Measurements from ENCODE around the gene MDFI.

The MDFI gene

GRCh38 chr6:41593406-41593805, 44.9 kb upstream of the MDFI start:
- TF ChIP-seq, protein P1, sequence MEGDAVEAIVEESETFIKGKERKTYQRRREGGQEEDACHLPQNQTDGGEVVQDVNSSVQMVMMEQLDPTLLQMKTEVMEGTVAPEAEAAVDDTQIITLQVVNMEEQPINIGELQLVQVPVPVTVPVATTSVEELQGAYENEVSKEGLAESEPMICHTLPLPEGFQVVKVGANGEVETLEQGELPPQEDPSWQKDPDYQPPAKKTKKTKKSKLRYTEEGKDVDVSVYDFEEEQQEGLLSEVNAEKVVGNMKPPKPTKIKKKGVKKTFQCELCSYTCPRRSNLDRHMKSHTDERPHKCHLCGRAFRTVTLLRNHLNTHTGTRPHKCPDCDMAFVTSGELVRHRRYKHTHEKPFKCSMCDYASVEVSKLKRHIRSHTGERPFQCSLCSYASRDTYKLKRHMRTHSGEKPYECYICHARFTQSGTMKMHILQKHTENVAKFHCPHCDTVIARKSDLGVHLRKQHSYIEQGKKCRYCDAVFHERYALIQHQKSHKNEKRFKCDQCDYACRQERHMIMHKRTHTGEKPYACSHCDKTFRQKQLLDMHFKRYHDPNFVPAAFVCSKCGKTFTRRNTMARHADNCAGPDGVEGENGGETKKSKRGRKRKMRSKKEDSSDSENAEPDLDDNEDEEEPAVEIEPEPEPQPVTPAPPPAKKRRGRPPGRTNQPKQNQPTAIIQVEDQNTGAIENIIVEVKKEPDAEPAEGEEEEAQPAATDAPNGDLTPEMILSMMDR (IDR thresholded peaks at IDR 0.05; ENCODE audit: control insufficient read depth, insufficient read depth, low read depth, low read length, missing control alignments): no peak
- no peak for DNase-seq (ENCODE audit: low read depth)
- H3K4me3 ChIP-seq (ENCODE audit: control insufficient read depth, low read depth, low read length): no peak overlapping the region

DNA sequence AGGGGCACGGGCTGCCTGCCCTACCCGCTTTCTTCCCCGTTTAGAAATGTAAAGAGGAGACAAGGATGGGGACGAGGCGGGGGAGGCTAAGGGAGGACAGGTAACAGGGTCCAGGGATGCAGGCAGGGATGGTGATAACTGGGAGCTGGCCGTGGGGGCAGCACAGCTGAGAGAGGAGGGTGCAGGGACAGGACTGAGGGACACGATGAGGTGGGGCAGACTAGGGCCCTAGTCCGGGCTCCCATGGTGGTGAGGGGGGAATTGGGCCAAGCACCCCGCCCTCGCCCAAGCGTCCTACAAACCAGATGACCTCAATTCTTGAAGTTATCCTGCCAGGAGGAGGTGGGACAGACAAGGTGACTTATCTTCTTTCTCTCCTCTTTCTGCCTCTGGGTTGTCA, 44.4 kb upstream of the MDFI start:
- no peak for DNase-seq (ENCODE audit: low read depth)
- no peak overlapping the region for H3K4me3 ChIP-seq (ENCODE audit: control insufficient read depth, low read depth, low read length)
- TF ChIP-seq, protein P1 (IDR thresholded peaks at IDR 0.05; ENCODE audit: control insufficient read depth, insufficient read depth, low read depth, low read length, missing control alignments): no peak

- peak; percentile 84 for DNase-seq (ENCODE audit: low read depth)
- TF ChIP-seq, protein P1 (IDR thresholded peaks at IDR 0.05; ENCODE audit: control insufficient read depth, insufficient read depth, low read depth, low read length, missing control alignments): no peak
- no peak overlapping the region for H3K4me3 ChIP-seq (ENCODE audit: control insufficient read depth, low read depth, low read length)
Measured at GRCh38 chr6:41594326-41594725, 43.9 kb upstream of the MDFI start.

DNA sequence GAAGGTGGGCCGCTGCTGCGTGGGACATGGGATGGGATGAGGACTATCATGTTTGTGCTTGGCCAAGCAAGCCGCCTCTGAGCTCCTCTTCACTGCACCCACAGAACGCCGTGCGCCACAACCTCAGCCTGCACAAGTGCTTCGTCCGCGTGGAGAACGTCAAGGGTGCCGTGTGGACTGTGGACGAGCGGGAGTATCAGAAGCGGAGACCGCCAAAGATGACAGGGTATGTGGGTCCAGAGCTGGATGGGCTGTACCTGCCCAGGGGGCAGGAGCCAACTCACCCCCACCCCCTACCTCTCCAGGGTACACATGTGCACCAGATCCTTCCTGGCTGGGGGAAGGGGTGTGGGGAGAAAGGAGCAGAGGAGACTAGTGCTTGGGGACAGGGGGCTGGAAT, 43.5 kb upstream of the MDFI start:
- H3K4me3 ChIP-seq (ENCODE audit: control insufficient read depth, low read depth, low read length): no peak overlapping the region
- no peak for DNase-seq (ENCODE audit: low read depth)

GRCh38 chr6:41595166-41595565, 43.1 kb upstream of the MDFI start:
- DNase-seq (ENCODE audit: low read depth): no peak
- no peak overlapping the region for H3K4me3 ChIP-seq (ENCODE audit: control insufficient read depth, low read depth, low read length)
- TF ChIP-seq, protein P1 (IDR thresholded peaks at IDR 0.05; ENCODE audit: control insufficient read depth, insufficient read depth, low read depth, low read length, missing control alignments): no peak

More for the DNA sequence above, 43.5 kb upstream of the MDFI start:
- TF ChIP-seq, protein P1 (IDR thresholded peaks at IDR 0.05; ENCODE audit: control insufficient read depth, insufficient read depth, low read depth, low read length, missing control alignments): no peak

GRCh38 chr6:41596096-41596685, 42.1 kb upstream of the MDFI start:
- DNase-seq (ENCODE audit: low read depth): no peak
- TF ChIP-seq, protein P1 (IDR thresholded peaks at IDR 0.05; ENCODE audit: control insufficient read depth, insufficient read depth, low read depth, low read length, missing control alignments): no peak
- H3K4me3 ChIP-seq (ENCODE audit: control insufficient read depth, low read depth, low read length): no peak overlapping the region

All from AG09309 (cell line).